K562 (cell line): ENCODE measurements around the gene ACBD5. TPM values are rescaled to one million over a fixed set of nuclear protein-coding genes. Genes with fewer than 3 reads are reported as not detected.

Experiments used
- ATAC-seq: fragments of 200-7000 bp; cut with Tn5 transposase; 3 replicates; pipeline ENCODE4 v1.9.1; 2020; ENCODE audit warnings: moderate library complexity
- BruUV-seq: library from RNA; stranded (reverse); fragments of 400-500 nt; replicated peaks from 2 replicates; lab custom pipeline; 2021; lab: Mats Ljungman, UMichigan
- CTCF ChIA-PET: fragments of 300-600 bp; formaldehyde crosslinking; extraction: SDS; loops from one replicate; lab custom pipeline; 2021; ENCODE audit warnings: low intra/inter-chr PET ratio; lab: Yijun Ruan, JAX
- POLR2A ChIA-PET: fragments of 300-600, 350-650 bp; sonication (Branson Sonifier 250); formaldehyde crosslinking; extraction: SDS; loops from one replicate; lab custom pipeline; 2021; ENCODE audit warnings: antibody characterized with exemption, inconsistent platforms; lab: Yijun Ruan, JAX
- DNase-seq, 4 experiments: peaks; one replicate each; pipeline versions ENCODE4 v3.0.0 to v3.0.0-alpha.2; 2011 to 2018; ENCODE audit warnings: low spot score in 3 of 4, mixed read lengths in 3 of 4; ENCODE audit errors: extremely low read depth in 1 of 4
- FAIRE-seq: peaks from 2 replicates; lab custom pipeline; 2011; peaks lifted over from hg19 to GRCh38; lab: Jason Lieb, UNC
- H2AFZ ChIP-seq: 2 replicates; pipeline ENCODE4 v1.6.0; 2011; ENCODE audit warnings: low read depth, low read length, control low read depth, inconsistent platforms
- H3K27ac ChIP-seq: fragments of 200-600 bp; 3 replicates; pipeline ENCODE4 v1.8.0; 2011; ENCODE audit warnings: low read depth, mild to moderate bottlenecking, control low read depth, inconsistent platforms, low read length, moderate library complexity, mixed read lengths; ENCODE audit errors: extremely low read depth
- H3K27me3 ChIP-seq, 2 experiments: fragments of 300-600 bp in 1 of 2; 2 replicates in 1 of 2; 3 replicates in 1 of 2; pipeline versions ENCODE4 v1.6.0 to v1.8.0; 2011; ENCODE audit warnings: inconsistent platforms in 2 of 2, low read length in 2 of 2, mild to moderate bottlenecking in 1 of 2, mixed read lengths in 1 of 2, moderate library complexity in 1 of 2; ENCODE audit not compliant: control insufficient read depth in 2 of 2, insufficient read depth in 2 of 2
- H3K36me3 ChIP-seq: fragments of 300-600 bp; 3 replicates; pipeline ENCODE4 v1.8.0; 2011; ENCODE audit warnings: mild to moderate bottlenecking, low read length, inconsistent platforms; ENCODE audit not compliant: control insufficient read depth, insufficient read depth
- H3K4me1 ChIP-seq, 2 experiments: fragments of 200-600 bp in 1 of 2; replicated peaks in 1 of 2; 2 replicates in 1 of 2; 3 replicates in 1 of 2; pipeline versions ENCODE4 v1.5.1 to v1.8.0; 2011; ENCODE audit warnings: inconsistent platforms in 2 of 2, low read length in 2 of 2, mild to moderate bottlenecking in 1 of 2, mixed read lengths in 1 of 2, moderate library complexity in 1 of 2; ENCODE audit not compliant: control insufficient read depth in 2 of 2, insufficient read depth in 2 of 2
- H3K4me2 ChIP-seq: 2 replicates; pipeline ENCODE4 v1.6.1; 2011; ENCODE audit warnings: low read length, control low read depth, inconsistent platforms, mixed read lengths; ENCODE audit not compliant: insufficient read depth
- H3K4me3 ChIP-seq: fragments of 200-600 bp; sonication (generic), shearing (Covaris generic); 2 replicates; pipeline ENCODE4 v1.5.1; 2016; ENCODE audit warnings: control low read depth, inconsistent platforms
- H3K79me2 ChIP-seq: fragments of 200-600 bp; 3 replicates; pipeline ENCODE4 v1.8.0; 2011; ENCODE audit warnings: low read length, inconsistent platforms; ENCODE audit not compliant: control insufficient read depth, insufficient read depth
- H3K9ac ChIP-seq, 2 experiments: 2 replicates each; pipeline versions ENCODE4 v1.6.0 to v1.6.1; 2011; ENCODE audit warnings: low read depth in 2 of 2, low read length in 2 of 2, control low read depth in 1 of 2, inconsistent platforms in 1 of 2, mild to moderate bottlenecking in 1 of 2, mixed read lengths in 1 of 2; ENCODE audit not compliant: insufficient read depth in 1 of 2
- H3K9me1 ChIP-seq: one replicate; pipeline ENCODE4 v1.6.0; 2011; ENCODE audit warnings: inconsistent platforms, mild to moderate bottlenecking, low read length, moderate library complexity; ENCODE audit not compliant: control insufficient read depth, insufficient read depth
- H3K9me3 ChIP-seq: replicated peaks from 2 replicates; pipeline ENCODE4 v1.5.1; 2011; ENCODE audit warnings: low read depth, low read length, inconsistent platforms; ENCODE audit not compliant: control insufficient read depth, insufficient read depth
- H4K20me1 ChIP-seq: replicated peaks from 2 replicates; pipeline ENCODE4 v1.6.1; 2011; ENCODE audit warnings: low read length, inconsistent platforms, mixed read lengths; ENCODE audit not compliant: control insufficient read depth, insufficient read depth
- CAMTA2 ChIP-seq: fragments of 250-450 bp; sonication (Bioruptor Pico); conservative IDR thresholded peaks from 2 replicates; pipeline ENCODE4 v1.5.1; 2022
- ILK ChIP-seq: fragments of 450-650 bp; IDR thresholded peaks from 2 replicates; pipeline ENCODE4 v1.6.1; 2016; ENCODE audit warnings: missing genetic modification characterization, low read depth, mild to moderate bottlenecking, missing compliant biosample characterization, moderate library complexity, borderline replicate concordance
- MAFF ChIP-seq: IDR thresholded peaks from 2 replicates; pipeline ENCODE4 v1.6.1; 2012; ENCODE audit warnings: low read length, improper control_type of control experiment
- ZFP1 ChIP-seq: fragments of 450-650 bp; formaldehyde crosslinking; IDR thresholded peaks from 2 replicates; pipeline ENCODE4 v1.4.0; 2020; ENCODE audit warnings: mild to moderate bottlenecking, mixed read lengths
- ZNF764 ChIP-seq: fragments of 250-450 bp; sonication (Bioruptor Pico); IDR thresholded peaks from 2 replicates; pipeline ENCODE4 v1.4.0; 2020; ENCODE audit warnings: low read depth, mild to moderate bottlenecking, moderate library complexity
- ZNF79 ChIP-seq: fragments of 250-450 bp; sonication (Bioruptor Pico); IDR thresholded peaks from 2 replicates; pipeline ENCODE4 v1.4.0; 2020; ENCODE audit warnings: low read depth, mild to moderate bottlenecking, moderate library complexity
- WGBS: fragments of 100-300 bp; shearing (Covaris generic); methylation state at CpG from one replicate; pipeline ENCODE4 v1.1.6; 2016; ENCODE audit warnings: low coverage, mixed read lengths; ENCODE audit not compliant: insufficient coverage; ENCODE audit errors: missing lambda C conversion rate; 5-methylcytosine and 5-hydroxymethylcytosine counted together
- in situ Hi-C: fragments of 300-500 bp; cut with MboI; formaldehyde crosslinking; loops from 4 replicates; pipeline ENCODE4 v1.15.0; 2018; ENCODE audit warnings: inconsistent platforms, mixed read lengths
- intact Hi-C: fragments of 100-400 bp; cut with micrococcal nuclease; formaldehyde crosslinking; loops from 2 replicates; pipeline ENCODE4 v1.14.2; 2022
- polyA plus RNA-seq, 8 experiments: library from polyadenylated mRNA; depleted of rRNA in 4 of 8; stranded (reverse) in 5 of 8; unstranded in 3 of 8; fragments of >200 nt; fragmentation: Nextera tagmentation in 2 of 8; fragmentation: Illumina TruSeq in 1 of 8; extraction: Ambion mirVana in 2 of 8; extraction: Trizol in 1 of 8; gene quantifications; 2 replicates each; pipeline versions ENCODE4 v1.2.1 to v1.2.3, GENCODE V29; 2011 to 2014; ENCODE audit warnings: inconsistent platforms in 1 of 8, missing spikeins in 1 of 8
- total RNA-seq, 7 experiments: library from RNA; depleted of rRNA in 6 of 7; stranded (reverse); fragments of >200 nt in 6 of 7; fragmentation: Illumina TruSeq in 2 of 7; extraction: Trizol in 2 of 7; gene quantifications; 2 replicates each; pipeline versions ENCODE4 v1.2.1 to v1.2.3, GENCODE V29; 2011 to 2021; ENCODE audit warnings: low replicate concordance in 1 of 7
- TF ChIP-seq, protein P1 (sequence below), 2 experiments: fragments of 450-650 bp in 1 of 2; sonication (generic) in 1 of 2; formaldehyde crosslinking in 1 of 2; IDR thresholded peaks in 1 of 2; conservative IDR thresholded peaks in 1 of 2; 2 replicates each; pipeline versions ENCODE4 v1.6.1 to v1.8.1; 2016 to 2023; ENCODE audit warnings: mild to moderate bottlenecking in 2 of 2, moderate library complexity in 2 of 2, inconsistent platforms in 1 of 2, missing genetic modification reagents in 1 of 2
- TF ChIP-seq, protein P2 (sequence below): fragments of 250-450 bp; sonication (Bioruptor Pico); IDR thresholded peaks from 2 replicates; pipeline ENCODE4 v1.5.0; 2020; ENCODE audit warnings: mild to moderate bottlenecking
- TF ChIP-seq, protein P3 (sequence below): sonication (generic); formaldehyde crosslinking; IDR thresholded peaks from 2 replicates; pipeline ENCODE4 v1.8.0; 2022; ENCODE audit warnings: mild to moderate bottlenecking, missing genetic modification reagents, borderline replicate concordance

The ACBD5 gene
- total and polyA plus RNA-seq, 9 of the 15 experiments (the other 6 are each of a cell fraction or from before 2014, with no cell fraction given): 1.5 to 10.3 (median 7.8) TPM

GRCh38 chr10:27192284-27192683 is 48.3 kb downstream of the ACBD5 start (continued):
- TF ChIP-seq, protein P1, sequence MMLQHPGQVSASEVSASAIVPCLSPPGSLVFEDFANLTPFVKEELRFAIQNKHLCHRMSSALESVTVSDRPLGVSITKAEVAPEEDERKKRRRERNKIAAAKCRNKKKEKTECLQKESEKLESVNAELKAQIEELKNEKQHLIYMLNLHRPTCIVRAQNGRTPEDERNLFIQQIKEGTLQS (IDR thresholded peaks at IDR 0.05): peak; percentile 55; the same call in 1 of the 2 replicates
- TF ChIP-seq, protein P1 (CRISPR knock-in tag; conservative IDR thresholded peaks at IDR 0.05): no peak
- TF ChIP-seq ZNF764 (CRISPR knock-in tag) (no peak), ZFP1 (CRISPR knock-in tag) (no peak), CAMTA2 (CRISPR knock-in tag) (no peak), ILK (no peak), MAFF (no peak), ZNF79 (no peak)
- TF ChIP-seq, protein P2, sequence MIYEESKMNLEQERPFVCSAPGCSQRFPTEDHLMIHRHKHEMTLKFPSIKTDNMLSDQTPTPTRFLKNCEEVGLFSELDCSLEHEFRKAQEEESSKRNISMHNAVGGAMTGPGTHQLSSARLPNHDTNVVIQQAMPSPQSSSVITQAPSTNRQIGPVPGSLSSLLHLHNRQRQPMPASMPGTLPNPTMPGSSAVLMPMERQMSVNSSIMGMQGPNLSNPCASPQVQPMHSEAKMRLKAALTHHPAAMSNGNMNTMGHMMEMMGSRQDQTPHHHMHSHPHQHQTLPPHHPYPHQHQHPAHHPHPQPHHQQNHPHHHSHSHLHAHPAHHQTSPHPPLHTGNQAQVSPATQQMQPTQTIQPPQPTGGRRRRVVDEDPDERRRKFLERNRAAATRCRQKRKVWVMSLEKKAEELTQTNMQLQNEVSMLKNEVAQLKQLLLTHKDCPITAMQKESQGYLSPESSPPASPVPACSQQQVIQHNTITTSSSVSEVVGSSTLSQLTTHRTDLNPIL (CRISPR knock-in tag): no peak

DNA sequence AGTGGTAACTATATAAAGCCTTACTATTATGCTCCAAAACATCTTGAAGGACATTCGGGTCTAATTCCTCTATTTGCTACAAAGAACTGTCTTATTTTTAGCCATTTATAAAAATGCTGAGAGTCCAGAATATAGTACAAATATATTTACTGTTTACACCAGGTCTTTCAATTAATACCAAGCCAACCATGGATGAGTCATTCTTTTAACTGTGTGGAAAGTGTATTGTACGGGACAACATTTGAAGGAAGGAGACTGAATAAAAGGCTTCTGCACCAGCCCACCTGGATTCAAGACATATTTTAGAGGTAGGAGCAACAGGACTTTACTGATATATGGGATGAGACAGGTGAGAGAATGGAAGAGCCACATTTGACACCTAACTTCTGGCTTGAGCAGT is 50.1 kb downstream of the ACBD5 start:
- Histone ChIP-seq H3K27me3 (no peaks in the 10 kb centered on the region), H4K20me1 (no peaks in the 10 kb centered on the region), H3K9me1 (no peaks in the 10 kb centered on the region), H3K4me2 (no peak overlapping the region), H3K79me2 (no peaks in the 10 kb centered on the region), H3K4me3 (no peak overlapping the region), H3K4me1 (no peaks in the 10 kb centered on the region), H2AFZ (no peak overlapping the region), H3K36me3 (peaks cover 16% of the 10 kb centered on the region; the same call in 2 of the 3 replicates), H3K9me3 (no peaks in the 10 kb centered on the region), H3K9ac (no peak overlapping the region), H3K27ac (no peak overlapping the region)
- TF ChIP-seq, protein P1 (IDR thresholded peaks at IDR 0.05): peak; percentile 27; the same call in 1 of the 2 replicates
- TF ChIP-seq, protein P1 (CRISPR knock-in tag; conservative IDR thresholded peaks at IDR 0.05): no peak
- TF ChIP-seq, protein P3, sequence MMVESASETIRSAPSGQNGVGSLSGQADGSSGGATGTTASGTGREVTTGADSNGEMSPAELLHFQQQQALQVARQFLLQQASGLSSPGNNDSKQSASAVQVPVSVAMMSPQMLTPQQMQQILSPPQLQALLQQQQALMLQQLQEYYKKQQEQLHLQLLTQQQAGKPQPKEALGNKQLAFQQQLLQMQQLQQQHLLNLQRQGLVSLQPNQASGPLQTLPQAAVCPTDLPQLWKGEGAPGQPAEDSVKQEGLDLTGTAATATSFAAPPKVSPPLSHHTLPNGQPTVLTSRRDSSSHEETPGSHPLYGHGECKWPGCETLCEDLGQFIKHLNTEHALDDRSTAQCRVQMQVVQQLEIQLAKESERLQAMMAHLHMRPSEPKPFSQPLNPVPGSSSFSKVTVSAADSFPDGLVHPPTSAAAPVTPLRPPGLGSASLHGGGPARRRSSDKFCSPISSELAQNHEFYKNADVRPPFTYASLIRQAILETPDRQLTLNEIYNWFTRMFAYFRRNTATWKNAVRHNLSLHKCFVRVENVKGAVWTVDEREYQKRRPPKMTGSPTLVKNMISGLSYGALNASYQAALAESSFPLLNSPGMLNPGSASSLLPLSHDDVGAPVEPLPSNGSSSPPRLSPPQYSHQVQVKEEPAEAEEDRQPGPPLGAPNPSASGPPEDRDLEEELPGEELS (CRISPR knock-in tag): no peak
- FAIRE-seq: no peak
- intact Hi-C loops (no loop called here), in situ Hi-C loops (no loop called here)
- POLR2A ChIA-PET: no interaction called here
- CTCF ChIA-PET: no interaction called here
- no peak for ATAC-seq
- no TSS peak for BruUV-seq
- no peak for DNase-seq
- WGBS: 25% methylated on average over 2 of the region's 2 CpGs
